ENCODE results near the gene GET3. TPM values are rescaled to one million over a fixed set of nuclear protein-coding genes. Genes with fewer than 3 reads are reported as not detected.
"Not testable (repeated sequence)": the region's sequence is repeated elsewhere in the genome, so short reads cannot be mapped to it uniquely, and the experiment has no call there.

The GET3 gene
- total and polyA plus RNA-seq, 3 experiments from 2014 or later = 72.5 to 101 (median 96.9) TPM

DNA sequence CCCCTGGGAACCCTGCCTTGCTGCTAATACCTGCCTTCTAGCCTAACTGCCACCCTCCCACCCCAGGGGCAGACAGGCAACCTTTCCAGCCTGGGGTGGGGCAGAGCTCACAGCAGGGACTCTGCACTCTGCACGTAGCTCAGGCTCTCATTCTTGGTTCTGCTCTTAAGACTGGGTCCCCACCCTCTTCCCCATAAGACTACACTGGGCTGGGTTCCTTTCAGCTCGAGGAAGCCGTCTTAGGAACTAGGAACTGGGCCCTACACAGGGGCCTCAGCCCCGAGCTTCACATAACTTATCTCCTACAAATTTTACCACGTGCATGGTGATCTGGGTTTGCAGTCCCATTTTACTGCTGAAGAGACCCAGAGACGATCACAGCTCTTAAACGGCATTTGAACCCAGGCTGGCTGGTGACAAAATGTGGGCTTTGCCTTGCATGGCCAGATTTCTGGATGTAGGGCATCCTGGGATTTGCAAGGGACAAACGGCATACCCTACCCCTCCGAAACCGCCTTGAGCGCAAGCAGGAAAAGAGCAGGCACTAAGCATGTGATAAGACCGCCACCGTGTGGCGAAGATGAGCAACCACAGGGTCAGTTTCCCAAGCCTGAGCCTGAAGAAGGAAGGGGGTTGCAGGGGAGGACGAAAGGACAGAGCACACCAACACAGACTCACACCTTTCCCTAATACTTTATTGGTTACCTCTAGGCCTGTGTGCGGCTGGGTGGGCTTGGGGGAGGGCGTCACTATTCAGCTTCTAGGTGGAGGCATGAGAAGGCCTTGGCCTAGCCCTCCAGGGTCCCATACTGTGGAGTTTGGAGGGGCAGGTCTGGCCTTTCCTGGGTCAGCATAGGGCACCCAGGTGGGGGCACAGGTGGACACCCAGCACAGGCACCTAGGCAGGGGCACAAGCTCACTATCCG, 59.1 kb downstream of the GET3 start:
- Histone ChIP-seq H3K27me3 (ENCODE audit: insufficient read depth, low read length, poor library complexity, severe bottlenecking) (no peaks in the 10 kb centered on the region), H3K4me3 (ENCODE audit: low read length) (peak overlapping the region; percentile 56), H3K9me3 (ENCODE audit: low read length) (no peaks in the 10 kb centered on the region), H3K4me1 (ENCODE audit: insufficient read depth, low read length) (peaks cover 39% of the 10 kb centered on the region), H3K36me3 (ENCODE audit: insufficient read depth, low read length) (peaks cover 11% of the 10 kb centered on the region), H3K27ac (ENCODE audit: low read depth, low read length) (peak overlapping the region; percentile 39)
- peak overlapping the region; percentile 77 to 85 (median 83) for H3K4me3 Mint-ChIP-seq
- H3K27me3 Mint-ChIP-seq = peaks cover 0 to 25% of the 10 kb centered on the region in 2 donors
- H3K4me1 Mint-ChIP-seq = peaks cover 28 to 42% (median 38%) of the 10 kb centered on the region in 3 donors
- ChIA-PET CTCF (interaction anchor here (0.6 to 13.7 kb wide), 18 partner anchors 9 to 128 kb away, joined by 3 to 483 read pairs (median 4); partner anchors contain the start of genes GCDH, GET3, HOOK2 and RNASEH2A), POLR2A (interaction anchor here (0.8 to 7.5 kb wide), 6 partner anchors 10 to 36 kb away, joined by 3 to 167 read pairs (median 6); partner anchors contain the start of gene RNASEH2A)
- H3K27ac Mint-ChIP-seq = peak overlapping the region; percentile 82 to 96 (median 93)
- peak; percentile 57 to 82 (median 74) for DNase-seq
- H3K9me3 Mint-ChIP-seq = peaks cover 0 to 4% (median 2%) of the 10 kb centered on the region in 5 donors
- H3K36me3 Mint-ChIP-seq = peaks cover 0 to 29% (median 6%) of the 10 kb centered on the region in 3 donors

DNA sequence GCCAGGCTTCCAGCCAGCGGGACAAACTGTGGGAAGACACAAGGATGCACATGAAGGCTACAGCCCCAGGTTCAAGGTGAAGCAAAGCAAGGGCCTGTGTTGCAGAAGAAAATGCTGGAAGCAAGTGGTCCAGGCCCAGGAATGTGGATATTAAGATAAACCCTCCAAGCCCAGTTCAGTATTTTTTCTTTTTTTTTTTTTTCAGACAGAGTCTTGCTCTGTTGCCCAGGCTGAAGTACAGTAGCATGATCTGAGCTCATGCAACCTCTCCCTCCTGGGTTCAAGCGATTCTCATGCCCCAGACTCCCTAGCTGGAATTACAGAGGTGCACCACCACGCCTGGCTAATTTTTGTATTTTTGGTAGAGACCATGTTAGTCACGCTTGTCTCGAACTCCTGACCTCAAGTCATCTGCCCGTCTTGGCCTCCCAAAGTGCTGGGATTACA, 59.9 kb downstream of the GET3 start:
- Histone ChIP-seq H3K36me3 (ENCODE audit: insufficient read depth, low read length) (peaks cover 11% of the 10 kb centered on the region), H3K9me3 (ENCODE audit: low read length) (no peaks in the 10 kb centered on the region), H3K27me3 (ENCODE audit: insufficient read depth, low read length, poor library complexity, severe bottlenecking) (no peaks in the 10 kb centered on the region), H3K4me3 (ENCODE audit: low read length) (no peak overlapping the region), H3K27ac (ENCODE audit: low read depth, low read length) (peak overlapping the region; percentile 13), H3K4me1 (ENCODE audit: insufficient read depth, low read length) (peaks cover 42% of the 10 kb centered on the region)
- ChIA-PET POLR2A (interaction anchor here (7.5 kb wide), 1 partner anchor 20 kb away, joined by 167 read pairs; no protein-coding TSS in a partner anchor), CTCF (interaction anchor here (0.6 to 13.7 kb wide), 6 partner anchors 10 to 83 kb away, joined by 3 to 483 read pairs (median 16); partner anchors contain the start of gene HOOK2)
- peak overlapping the region in 3 of 8 donors; percentile 46 to 92 (median 70) for H3K27ac Mint-ChIP-seq
- H3K27me3 Mint-ChIP-seq = peaks cover 0 to 21% of the 10 kb centered on the region in 2 donors
- no peak overlapping the region for H3K4me3 Mint-ChIP-seq
- H3K9me3 Mint-ChIP-seq = peaks cover 0 to 4% (median 2%) of the 10 kb centered on the region in 5 donors
- peaks cover 0 to 26% (median 6%) of the 10 kb centered on the region in 3 donors for H3K36me3 Mint-ChIP-seq
- DNase-seq = no peak
- peaks cover 29 to 46% (median 39%) of the 10 kb centered on the region in 3 donors for H3K4me1 Mint-ChIP-seq

- POLR2A ChIA-PET = interaction anchor here (7.5 kb wide), 1 partner anchor 20 kb away, joined by 167 read pairs; no protein-coding TSS in a partner anchor
- Mint-ChIP-seq H3K27me3 (peaks cover 0 to 19% of the 10 kb centered on the region in 2 donors), H3K4me1 (peaks cover 33 to 50% (median 44%) of the 10 kb centered on the region in 3 donors), H3K27ac (peak overlapping the region in 2 of 8 donors; percentile 21 to 27), H3K36me3 (peaks cover 0 to 24% (median 6%) of the 10 kb centered on the region in 3 donors), H3K4me3 (peak overlapping the region in 2 of 7 donors; percentile 30 to 77)
- H3K4me3 ChIP-seq (ENCODE audit: low read length); H3K9me3 ChIP-seq (ENCODE audit: low read length); H3K9me3 Mint-ChIP-seq; H3K27me3 ChIP-seq (ENCODE audit: insufficient read depth, low read length, poor library complexity, severe bottlenecking); H3K36me3 ChIP-seq (ENCODE audit: insufficient read depth, low read length); DNase-seq; H3K27ac ChIP-seq (ENCODE audit: low read depth, low read length): not testable (repeated sequence)
- peaks cover 45% of the 10 kb centered on the region for H3K4me1 ChIP-seq (ENCODE audit: insufficient read depth, low read length)
- CTCF ChIA-PET = interaction anchor here (0.6 to 13.7 kb wide), 4 partner anchors 21 to 55 kb away, joined by 4 to 483 read pairs (median 174); partner anchors contain the start of gene HOOK2
Observed at GRCh38 chr19:12797607-12798006, 60.3 kb downstream of the GET3 start.

Other genes with a start within 250 kb of the GET3 start
- 1 to 10 TPM; 7.4 to 8.0 TPM for gene ZNF564, start 186.0 kb upstream of the GET3 start, total RNA-seq
- gene ZNF564, start 186.0 kb upstream of the GET3 start, polyA plus RNA-seq = 16.7 TPM
- gene ZNF490, start 126.7 kb upstream of the GET3 start, total RNA-seq = 1 to 10 TPM; 8.0 to 8.4 TPM
- gene ZNF490, start 126.7 kb upstream of the GET3 start, polyA plus RNA-seq = 6.9 TPM
- 10 to 100 TPM; 23.6 to 23.8 TPM for gene ZNF791, start 126.6 kb upstream of the GET3 start, total RNA-seq
- 21.3 TPM for gene ZNF791, start 126.6 kb upstream of the GET3 start, polyA plus RNA-seq
- gene MAN2B1, start 70.8 kb upstream of the GET3 start, total RNA-seq = 10 to 100 TPM; 83.8 to 85.3 TPM
- 76.4 TPM for gene MAN2B1, start 70.8 kb upstream of the GET3 start, polyA plus RNA-seq
- gene WDR83, start 70.7 kb upstream of the GET3 start, total RNA-seq = 10 to 100 TPM; 18.8 to 19.9 TPM
- gene WDR83, start 70.7 kb upstream of the GET3 start, polyA plus RNA-seq = 13.1 TPM
- 100 to 1,000 TPM; 113 to 116 TPM for gene DHPS, start 55.6 kb upstream of the GET3 start, total RNA-seq
- 91.8 TPM for gene DHPS, start 55.6 kb upstream of the GET3 start, polyA plus RNA-seq
- not detected for gene GNG14, start 49.5 kb upstream of the GET3 start, total RNA-seq
- not detected for gene GNG14, start 49.5 kb upstream of the GET3 start, polyA plus RNA-seq
- 1 to 10 TPM; 7.9 to 8.1 TPM for gene FBXW9, start 40.9 kb upstream of the GET3 start, total RNA-seq
- 5.9 TPM for gene FBXW9, start 40.9 kb upstream of the GET3 start, polyA plus RNA-seq
- 100 to 1,000 TPM; 148 TPM for gene TNPO2, start 13.6 kb upstream of the GET3 start, total RNA-seq
- gene TNPO2, start 13.6 kb upstream of the GET3 start, polyA plus RNA-seq = 3.4 TPM
- gene TRIR, start 2.8 kb upstream of the GET3 start, total RNA-seq = 100 to 1,000 TPM; 243 to 247 TPM
- 248 TPM for gene TRIR, start 2.8 kb upstream of the GET3 start, polyA plus RNA-seq
- not detected for gene BEST2, start 14.3 kb downstream of the GET3 start, total RNA-seq
- not detected for gene BEST2, start 14.3 kb downstream of the GET3 start, polyA plus RNA-seq
- 10 to 100 TPM in 1 of 2 experiments, 1 to 10 TPM in 1; 9.8 to 11.4 TPM for gene HOOK2, start 38.1 kb downstream of the GET3 start, total RNA-seq
- gene HOOK2, start 38.1 kb downstream of the GET3 start, polyA plus RNA-seq = 2.9 TPM
- gene JUNB, start 54.0 kb downstream of the GET3 start, total RNA-seq = 100 to 1,000 TPM; 249 to 259 TPM
- gene JUNB, start 54.0 kb downstream of the GET3 start, polyA plus RNA-seq = 1,529 TPM
- 100 to 1,000 TPM; 183 to 184 TPM for gene PRDX2, start 64.3 kb downstream of the GET3 start, total RNA-seq
- gene PRDX2, start 64.3 kb downstream of the GET3 start, polyA plus RNA-seq = 257 TPM
- gene THSD8, start 64.6 kb downstream of the GET3 start, total RNA-seq = 10 to 100 TPM; 24.6 to 31.0 TPM
- not detected for gene THSD8, start 64.6 kb downstream of the GET3 start, polyA plus RNA-seq
- gene RNASEH2A, start 69.1 kb downstream of the GET3 start, total RNA-seq = 10 to 100 TPM; 51.5 to 62.4 TPM
- 24.1 TPM for gene RNASEH2A, start 69.1 kb downstream of the GET3 start, polyA plus RNA-seq
- not detected for gene RTBDN, start 97.1 kb downstream of the GET3 start, total RNA-seq
- not detected for gene RTBDN, start 97.1 kb downstream of the GET3 start, polyA plus RNA-seq
- under 1 TPM; 0.24 to 0.38 TPM for gene MAST1, start 101.0 kb downstream of the GET3 start, total RNA-seq
- gene MAST1, start 101.0 kb downstream of the GET3 start, polyA plus RNA-seq = 1.2 TPM
- 10 to 100 TPM; 20.7 to 22.4 TPM for gene DNASE2, start 144.0 kb downstream of the GET3 start, total RNA-seq
- 61.6 TPM for gene DNASE2, start 144.0 kb downstream of the GET3 start, polyA plus RNA-seq
- gene KLF1, start 149.7 kb downstream of the GET3 start, total RNA-seq = under 1 TPM; 0.84 to 0.90 TPM
- not detected for gene KLF1, start 149.7 kb downstream of the GET3 start, polyA plus RNA-seq
- gene GCDH, start 153.7 kb downstream of the GET3 start, total RNA-seq = 10 to 100 TPM; 59.4 to 60.1 TPM
- 19.7 TPM for gene GCDH, start 153.7 kb downstream of the GET3 start, polyA plus RNA-seq
- 1 to 10 TPM; 1.5 to 2.1 TPM for gene SYCE2, start 181.8 kb downstream of the GET3 start, total RNA-seq
- not detected for gene SYCE2, start 181.8 kb downstream of the GET3 start, polyA plus RNA-seq
- 100 to 1,000 TPM; 188 to 192 TPM for gene FARSA, start 196.2 kb downstream of the GET3 start, total RNA-seq
- gene FARSA, start 196.2 kb downstream of the GET3 start, polyA plus RNA-seq = 64.5 TPM
- 100 to 1,000 TPM; 832 to 843 TPM for gene CALR, start 201.1 kb downstream of the GET3 start, total RNA-seq
- gene CALR, start 201.1 kb downstream of the GET3 start, polyA plus RNA-seq = 174 TPM
- gene RAD23A, start 208.4 kb downstream of the GET3 start, total RNA-seq = 100 to 1,000 TPM; 227 to 230 TPM
- gene RAD23A, start 208.4 kb downstream of the GET3 start, polyA plus RNA-seq = 115 TPM
- gene GADD45GIP1, start 219.7 kb downstream of the GET3 start, total RNA-seq = 10 to 100 TPM; 37.3 to 38.6 TPM
- 64.1 TPM for gene GADD45GIP1, start 219.7 kb downstream of the GET3 start, polyA plus RNA-seq
- not detected for gene DAND5, start 232.1 kb downstream of the GET3 start, total RNA-seq
- not detected for gene DAND5, start 232.1 kb downstream of the GET3 start, polyA plus RNA-seq